ENCODE measurements around the gene TNC.

The TNC gene

GRCh38 chr9:115033800-115034199, 84.2 kb downstream of the TNC start:
- TF ChIP-seq CTCF (conservative IDR thresholded peaks at IDR 0.05; ENCODE audit: low read depth, low read length), result no peak
- DNase-seq (ENCODE audit: low read depth), result no peak
- no peak overlapping the region for H3K4me3 ChIP-seq (ENCODE audit: low read length)

- no peak for DNase-seq (ENCODE audit: low read depth)
- TF ChIP-seq CTCF (conservative IDR thresholded peaks at IDR 0.05; ENCODE audit: low read depth, low read length), result no peak
- H3K4me3 ChIP-seq (ENCODE audit: low read length), result no peak overlapping the region
These were observed 85.7 kb downstream of the TNC start for GRCh38 chr9:115032296-115032695.

GRCh38 chr9:115030006-115030405, 88.0 kb downstream of the TNC start:
- no peak overlapping the region for H3K4me3 ChIP-seq (ENCODE audit: low read length)
- no peak for DNase-seq (ENCODE audit: low read depth)
- no peak for TF ChIP-seq CTCF (conservative IDR thresholded peaks at IDR 0.05; ENCODE audit: low read depth, low read length)

- no peak overlapping the region for H3K4me3 ChIP-seq (ENCODE audit: low read length)
- no peak for DNase-seq (ENCODE audit: low read depth)
- TF ChIP-seq CTCF (conservative IDR thresholded peaks at IDR 0.05; ENCODE audit: low read depth, low read length), result no peak
These were observed 92.2 kb downstream of the TNC start for GRCh38 chr9:115025721-115026120.

GRCh38 chr9:115024925-115025535, 92.9 kb downstream of the TNC start:
- no peak for TF ChIP-seq CTCF (conservative IDR thresholded peaks at IDR 0.05; ENCODE audit: low read depth, low read length)
- no peak for DNase-seq (ENCODE audit: low read depth)
- H3K4me3 ChIP-seq (ENCODE audit: low read length), result no peak overlapping the region

GRCh38 chr9:115022760-115023434, 95.1 kb downstream of the TNC start:
- peak; percentile 52 for DNase-seq (ENCODE audit: low read depth)
- no peak for TF ChIP-seq CTCF (conservative IDR thresholded peaks at IDR 0.05; ENCODE audit: low read depth, low read length)

More at GRCh38 chr9:115022760-115023434, 95.1 kb downstream of the TNC start:
- H3K4me3 ChIP-seq (ENCODE audit: low read length), result no peak overlapping the region

Data from retinal pigment epithelial cell (primary cell).